GM12878 (cell line): Measurements from ENCODE around the gene MAML3. TPM values are rescaled to one million over a fixed set of nuclear protein-coding genes. Genes with fewer than 3 reads are reported as not detected.

Source experiments
- ATAC-seq: fragments of 200-7000 bp; cut with Tn5 transposase; 3 replicates; pipeline ENCODE4 v1.9.1; 2020; ENCODE audit warnings: mild to moderate bottlenecking, moderate library complexity
- BruUV-seq: library from RNA; stranded (reverse); fragments of 400-500 nt; replicated peaks from 2 replicates; lab custom pipeline; 2021; lab: Mats Ljungman, UMichigan
- CTCF ChIA-PET: fragments of 300-600 bp; sonication (Branson Sonifier 250); formaldehyde crosslinking; extraction: SDS; loops from one replicate; lab custom pipeline; 2021; ENCODE audit warnings: inconsistent platforms; lab: Yijun Ruan, JAX
- POLR2A ChIA-PET: fragments of 350-600 bp; formaldehyde crosslinking; extraction: SDS; loops from one replicate; lab custom pipeline; 2021; ENCODE audit warnings: inconsistent platforms; lab: Charles Lee
- RAD21 ChIA-PET: fragments of 300-600 bp; sonication (Branson Sonifier 250); formaldehyde crosslinking; loops from one replicate; lab custom pipeline; 2023; ENCODE audit warnings: antibody characterized with exemption; ENCODE audit not compliant: unreplicated experiment; lab: Charles Lee
- SMC1A ChIA-PET: fragments of 300-600 bp; sonication (Branson Sonifier 250); formaldehyde crosslinking; loops from one replicate; lab custom pipeline; 2023; ENCODE audit not compliant: unreplicated experiment, uncharacterized antibody; lab: Charles Lee
- DNase-seq: peaks from one replicate; pipeline ENCODE4 v3.0.0-alpha.2; 2011; ENCODE audit warnings: low read depth, low spot score
- FAIRE-seq: peaks from 3 replicates; lab custom pipeline; 2011; peaks lifted over from hg19 to GRCh38; lab: Jason Lieb, UNC
- H2AFZ ChIP-seq: 2 replicates; pipeline ENCODE4 v1.6.0; 2011; ENCODE audit warnings: low read depth, low read length, control low read depth; ENCODE audit not compliant: control insufficient read depth
- H3K27ac ChIP-seq: 2 replicates; pipeline ENCODE4 v1.5.1; 2011; ENCODE audit warnings: control low read depth; ENCODE audit not compliant: control insufficient read depth, insufficient read depth
- H3K27me3 ChIP-seq, 2 experiments: replicated peaks in 1 of 2; 2 replicates each; pipeline versions ENCODE4 v1.6.0 to v1.6.1; 2011; ENCODE audit warnings: low read length in 1 of 2; ENCODE audit not compliant: control insufficient read depth in 2 of 2, insufficient read depth in 2 of 2
- H3K36me3 ChIP-seq, 2 experiments: 2 replicates each; pipeline ENCODE4 v1.5.1; 2011; ENCODE audit warnings: low read length in 1 of 2; ENCODE audit not compliant: control insufficient read depth in 2 of 2, insufficient read depth in 2 of 2
- H3K4me1 ChIP-seq: 2 replicates; pipeline ENCODE4 v1.6.1; 2011; ENCODE audit warnings: mild to moderate bottlenecking, low read length, moderate library complexity, mixed read lengths; ENCODE audit not compliant: control insufficient read depth, insufficient read depth
- H3K4me2 ChIP-seq: 2 replicates; pipeline ENCODE4 v1.6.0; 2011; ENCODE audit warnings: control low read depth; ENCODE audit not compliant: control insufficient read depth, insufficient read depth
- H3K4me3 ChIP-seq: fragments of 200-600 bp; sonication (generic); 2 replicates; pipeline ENCODE4 v1.5.1; 2016
- H3K79me2 ChIP-seq: 2 replicates; pipeline ENCODE4 v1.6.0; 2011; ENCODE audit warnings: low read length; ENCODE audit not compliant: control insufficient read depth, insufficient read depth
- H3K9ac ChIP-seq: 2 replicates; pipeline ENCODE4 v1.8.0; 2011; ENCODE audit warnings: low read length, control low read depth, mixed read lengths; ENCODE audit not compliant: control insufficient read depth, insufficient read depth
- H3K9me3 ChIP-seq: replicated peaks from 3 replicates; pipeline ENCODE4 v1.5.1; 2011; ENCODE audit warnings: mild to moderate bottlenecking, low read length; ENCODE audit not compliant: control insufficient read depth, insufficient read depth
- H4K20me1 ChIP-seq: 2 replicates; pipeline ENCODE4 v1.6.0; 2011; ENCODE audit not compliant: control insufficient read depth, insufficient read depth
- ASH2L ChIP-seq: fragments of 300-600, 200-600 bp; sonication (generic); IDR thresholded peaks from 2 replicates; pipeline ENCODE4 v1.6.1; 2017; ENCODE audit warnings: low read depth, mild to moderate bottlenecking, borderline replicate concordance
- CBX5 ChIP-seq: sonication (generic); IDR thresholded peaks from 2 replicates; pipeline ENCODE4 v1.6.1; 2016; ENCODE audit warnings: low read depth, moderate library complexity, mild to moderate bottlenecking, inconsistent platforms
- MTA3 ChIP-seq: IDR thresholded peaks from 2 replicates; pipeline ENCODE4 v1.6.1; 2012; ENCODE audit warnings: low read length, inconsistent platforms, borderline replicate concordance
- RAD51 ChIP-seq: fragments of 450-650 bp; IDR thresholded peaks from 2 replicates; pipeline ENCODE4 v1.6.1; 2016; ENCODE audit warnings: moderate library complexity, mild to moderate bottlenecking, inconsistent platforms
- RBBP5 ChIP-seq: fragments of 200-600 bp; sonication (generic); conservative IDR thresholded peaks from 2 replicates; pipeline ENCODE4 v1.6.1; 2016
- SMAD5 ChIP-seq: IDR thresholded peaks from 2 replicates; pipeline ENCODE4 v1.6.1; 2016; ENCODE audit warnings: antibody characterized with exemption, low read depth
- SP1 ChIP-seq: IDR thresholded peaks from one replicate; pipeline ENCODE4 v1.6.1; 2011; ENCODE audit warnings: low read depth, low read length
- USF1 ChIP-seq: IDR thresholded peaks from 2 replicates; pipeline ENCODE4 v1.6.1; 2011; ENCODE audit warnings: borderline replicate concordance, low read depth, mild to moderate bottlenecking, moderate library complexity, mixed read lengths, low read length; ENCODE audit not compliant: insufficient read depth; ENCODE audit errors: extremely low read length
- USF2 ChIP-seq: IDR thresholded peaks from 2 replicates; pipeline ENCODE4 v1.6.1; 2011; ENCODE audit warnings: low read depth, low read length, improper control_type of control experiment, borderline replicate concordance
- ZBTB40 ChIP-seq: fragments of 450-650 bp; IDR thresholded peaks from 2 replicates; pipeline ENCODE4 v1.6.1; 2016; ENCODE audit warnings: mild to moderate bottlenecking, moderate library complexity, borderline replicate concordance
- ZSCAN29 ChIP-seq: fragments of 450-650 bp; IDR thresholded peaks from 2 replicates; pipeline ENCODE4 v1.6.1; 2017; ENCODE audit warnings: mild to moderate bottlenecking, moderate library complexity
- WGBS: methylation state at CpG from one replicate; pipeline ENCODE4 v1.1.6; 2016; ENCODE audit warnings: low lambda C conversion rate; ENCODE audit not compliant: insufficient replicate concordance, insufficient coverage; ENCODE audit errors: missing lambda C conversion rate; 5-methylcytosine and 5-hydroxymethylcytosine counted together
- in situ Hi-C: fragments of 300-500 bp; cut with MboI; formaldehyde crosslinking; loops from 9 replicates; pipeline ENCODE4 v1.14.3; 2018; ENCODE audit warnings: mixed read lengths
- intact Hi-C: fragments of 100-400 bp; cut with micrococcal nuclease; formaldehyde crosslinking; loops from one replicate; pipeline ENCODE4 v1.14.2; 2022; ENCODE audit not compliant: unreplicated experiment
- polyA plus RNA-seq, 11 experiments: library from polyadenylated mRNA; depleted of rRNA in 4 of 11; unstranded in 6 of 11; stranded (reverse) in 5 of 11; fragments of >200 nt; fragmentation: Nextera tagmentation in 4 of 11; fragmentation: Illumina TruSeq in 1 of 11; extraction: Ambion mirVana in 4 of 11; extraction: Trizol in 1 of 11; gene quantifications; 1 replicate in 1 of 11; 2 replicates in 10 of 11; pipeline versions ENCODE4 v1.2.1 to v1.2.3, GENCODE V29; 2011 to 2016; ENCODE audit warnings: inconsistent platforms in 2 of 11, missing spikeins in 2 of 11, low read depth in 1 of 11
- total RNA-seq, 4 experiments: library from RNA; depleted of rRNA in 3 of 4; stranded (reverse); fragments of >200 nt in 3 of 4; fragmentation: Illumina TruSeq in 1 of 4; extraction: Trizol in 1 of 4; gene quantifications; 2 replicates each; pipeline versions ENCODE4 v1.2.1 to v1.2.3, GENCODE V29; 2013 to 2021

Gene MAML3
- total and polyA plus RNA-seq, 10 of the 15 experiments (the other 5 are each of a cell fraction or from before 2014, with no cell fraction given), result under 0.01 to 0.53 (median 0.06) TPM; not detected in 2

DNA sequence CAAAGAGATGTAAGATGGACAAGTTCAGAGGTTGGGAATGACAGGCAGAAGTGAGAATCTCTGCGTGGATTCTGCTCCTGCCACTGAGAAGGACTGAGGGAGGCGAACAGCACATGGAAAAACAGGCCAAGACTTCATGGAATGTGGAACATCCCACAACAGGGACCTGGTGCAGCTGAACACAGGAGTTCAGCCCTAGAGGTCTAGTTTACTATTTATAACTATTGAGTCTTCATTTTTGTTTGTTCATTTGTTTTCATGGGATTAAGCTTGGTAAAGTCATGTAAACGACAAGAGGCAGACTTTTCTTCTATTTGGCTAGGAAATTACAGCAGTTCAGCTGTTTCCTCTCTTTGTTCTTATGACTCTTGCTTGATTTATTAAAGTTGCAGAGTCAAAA lies 234.5 kb downstream of the MAML3 start:
- intact Hi-C loops, result no loop called here
- DNase-seq (no peak), FAIRE-seq (no peak), ATAC-seq (no peak)
- in situ Hi-C loops, result no loop called here
- H3K4me3 ChIP-seq, result no peak overlapping the region
- 0% methylated on average over 3 of the region's 3 CpGs for WGBS
- H3K4me2 ChIP-seq, result no peak overlapping the region
- CTCF ChIA-PET, result no interaction called here
- SMC1A ChIA-PET, result no interaction called here
- RAD21 ChIA-PET, result no interaction called here
- TF ChIP-seq USF2 (no peak), RBBP5 (no peak), USF1 (no peak), SP1 (no peak), ASH2L (no peak)
- H3K9ac ChIP-seq, result no peak overlapping the region
- no peak overlapping the region for H2AFZ ChIP-seq
- POLR2A ChIA-PET, result no interaction called here
- no peaks in the 10 kb centered on the region for H4K20me1 ChIP-seq
- H3K4me1 ChIP-seq, result no peaks in the 10 kb centered on the region
- H3K27me3 ChIP-seq, result peaks cover 3 to 5% of the 10 kb centered on the region in 2 experiments; a peak in 3 of 4 replicates
- H3K9me3 ChIP-seq, result no peaks in the 10 kb centered on the region
- BruUV-seq, result no TSS peak
- no peaks in the 10 kb centered on the region for H3K36me3 ChIP-seq
- no peak overlapping the region for H3K27ac ChIP-seq
- H3K79me2 ChIP-seq, result no peaks in the 10 kb centered on the region

- DNase-seq (no peak), FAIRE-seq (no peak), ATAC-seq (no peak)
- Histone ChIP-seq H3K27me3 (peaks cover 3 to 5% of the 10 kb centered on the region in 2 experiments; a peak in 3 of 4 replicates), H3K9me3 (no peaks in the 10 kb centered on the region), H3K79me2 (no peaks in the 10 kb centered on the region), H3K4me1 (no peaks in the 10 kb centered on the region), H3K4me2 (no peak overlapping the region), H4K20me1 (no peaks in the 10 kb centered on the region), H2AFZ (no peak overlapping the region), H3K9ac (no peak overlapping the region), H3K36me3 (no peaks in the 10 kb centered on the region), H3K4me3 (no peak overlapping the region), H3K27ac (no peak overlapping the region)
- ChIA-PET CTCF (no interaction called here), POLR2A (no interaction called here), RAD21 (no interaction called here), SMC1A (interaction anchor here (0.6 kb wide), 1 partner anchor 56 kb away, joined by 3 read pairs; no protein-coding TSS in a partner anchor)
- intact Hi-C loops, result no loop called here
- no TSS peak for BruUV-seq
- in situ Hi-C loops, result no loop called here
- TF ChIP-seq ZBTB40, result no peak
- no peak for TF ChIP-seq ZSCAN29
- TF ChIP-seq CBX5, result no peak
- no peak for TF ChIP-seq MTA3
- TF ChIP-seq SMAD5, result no peak
- TF ChIP-seq USF1, result no peak
- no peak for TF ChIP-seq RAD51
These were observed 235.0 kb downstream of the MAML3 start for GRCh38 chr4:139919004-139919403.
